Measurements from ENCODE around the gene ERBB4. TPM values are rescaled to one million over a fixed set of nuclear protein-coding genes. Genes with fewer than 3 reads are reported as not detected.
"Not testable (repeated sequence)": the region's sequence is repeated elsewhere in the genome, so short reads cannot be mapped to it uniquely, and the experiment has no call there.

ERBB4 gene
- total and polyA plus RNA-seq, 2 of the 8 experiments (the other 6 are each of a cell fraction or from before 2014, with no cell fraction given), result 0.34 to 1.3 TPM

GRCh38 chr2:212467551-212467950 lies 71.1 kb downstream of the ERBB4 start:
- H2AK5ac ChIP-seq (ENCODE audit: low read depth, low read length); H3K23ac ChIP-seq (ENCODE audit: insufficient read length); H2BK20ac ChIP-seq (ENCODE audit: low read length); H3K18ac ChIP-seq (ENCODE audit: extremely low read depth, low read length); H4K91ac ChIP-seq (replicated peaks; ENCODE audit: insufficient read length, low read length); H2BK12ac ChIP-seq (ENCODE audit: low read depth, low read length); H3K4me3 ChIP-seq (ENCODE audit: extremely low read depth in 1 of 4, insufficient read depth in 2 of 4, low read depth in 3 of 4, low read length in 4 of 4); H3K27ac ChIP-seq (ENCODE audit: low read depth, low read length); H3K4me1 ChIP-seq (replicated peaks in 1 of 4; ENCODE audit: control insufficient read depth in 3 of 4, insufficient read depth in 4 of 4, low read length in 3 of 4); H4K5ac ChIP-seq (ENCODE audit: insufficient read length, low read depth, low read length); H2BK5ac ChIP-seq (ENCODE audit: low read depth, low read length); H2AFZ ChIP-seq (ENCODE audit: low read length); H3K14ac ChIP-seq (ENCODE audit: insufficient read length); FAIRE-seq; H3K56ac ChIP-seq (replicated peaks; ENCODE audit: insufficient read length, low read depth, low read length); H2BK15ac ChIP-seq (ENCODE audit: low read length); H3K4me2 ChIP-seq (ENCODE audit: insufficient read depth in 1 of 2, low read depth in 2 of 2, low read length in 2 of 2); H3K79me2 ChIP-seq (ENCODE audit: control insufficient read depth in 1 of 2, insufficient read depth in 2 of 2, low read length in 2 of 2); H2BK120ac ChIP-seq (replicated peaks; ENCODE audit: low read depth, low read length); H4K8ac ChIP-seq (ENCODE audit: extremely low read depth, insufficient read depth, low read length); CTCF ChIA-PET (ENCODE audit: partially characterized antibody); DNase-seq (ENCODE audit: low read depth in 1 of 2, low spot score in 2 of 2); H3K4ac ChIP-seq (replicated peaks; ENCODE audit: insufficient read length, low read depth, low read length); H4K20me1 ChIP-seq (replicated peaks in 1 of 2; ENCODE audit: control insufficient read depth in 1 of 2, insufficient read depth in 2 of 2, low read length in 2 of 2); H3K9me3 ChIP-seq (ENCODE audit: insufficient read depth in 2 of 2, low read depth in 1 of 2, low read length in 1 of 2); POLR2A ChIA-PET (ENCODE audit: partially characterized antibody); H3K79me1 ChIP-seq (ENCODE audit: low read depth, low read length); H3K27me3 ChIP-seq (replicated peaks in 1 of 4; ENCODE audit: control insufficient read depth in 3 of 4, extremely low read depth in 1 of 4, insufficient read depth in 3 of 4, low read length in 3 of 4); H3K9ac ChIP-seq (replicated peaks in 1 of 4; ENCODE audit: extremely low read depth in 1 of 4, low read depth in 3 of 4, low read length in 3 of 4); H3K23me2 ChIP-seq (ENCODE audit: low read depth, low read length); H3K36me3 ChIP-seq (ENCODE audit: control insufficient read depth in 2 of 4, insufficient read depth in 4 of 4, low read length in 3 of 4): not testable (repeated sequence)
- TF ChIP-seq, protein P1, sequence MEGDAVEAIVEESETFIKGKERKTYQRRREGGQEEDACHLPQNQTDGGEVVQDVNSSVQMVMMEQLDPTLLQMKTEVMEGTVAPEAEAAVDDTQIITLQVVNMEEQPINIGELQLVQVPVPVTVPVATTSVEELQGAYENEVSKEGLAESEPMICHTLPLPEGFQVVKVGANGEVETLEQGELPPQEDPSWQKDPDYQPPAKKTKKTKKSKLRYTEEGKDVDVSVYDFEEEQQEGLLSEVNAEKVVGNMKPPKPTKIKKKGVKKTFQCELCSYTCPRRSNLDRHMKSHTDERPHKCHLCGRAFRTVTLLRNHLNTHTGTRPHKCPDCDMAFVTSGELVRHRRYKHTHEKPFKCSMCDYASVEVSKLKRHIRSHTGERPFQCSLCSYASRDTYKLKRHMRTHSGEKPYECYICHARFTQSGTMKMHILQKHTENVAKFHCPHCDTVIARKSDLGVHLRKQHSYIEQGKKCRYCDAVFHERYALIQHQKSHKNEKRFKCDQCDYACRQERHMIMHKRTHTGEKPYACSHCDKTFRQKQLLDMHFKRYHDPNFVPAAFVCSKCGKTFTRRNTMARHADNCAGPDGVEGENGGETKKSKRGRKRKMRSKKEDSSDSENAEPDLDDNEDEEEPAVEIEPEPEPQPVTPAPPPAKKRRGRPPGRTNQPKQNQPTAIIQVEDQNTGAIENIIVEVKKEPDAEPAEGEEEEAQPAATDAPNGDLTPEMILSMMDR (IDR thresholded peaks at IDR 0.05; ENCODE audit: control extremely low read depth in 1 of 3, insufficient read depth in 1 of 3, low read depth in 1 of 3, low read length in 3 of 3), result peak in 1 of 3 experiments; percentile 11; a peak in 1 of 4 replicates
- 51% methylated on average over 2 of the region's 2 CpGs; no CpG with 5 or more reads in 1 of the 2 experiments for WGBS, 2 experiments (ENCODE audit: extremely low coverage in 1 of 2, insufficient coverage in 1 of 2, insufficient read length in 1 of 2, insufficient replicate concordance in 2 of 2, low coverage in 1 of 2, low lambda C conversion rate in 2 of 2, missing lambda C conversion rate in 1 of 2)
